Testis (tissue), 3 donors: ENCODE data around the gene CHI3L1. TPM values are rescaled to one million over a fixed set of nuclear protein-coding genes. Genes with fewer than 3 reads are reported as not detected.

Experiments used
- DNase-seq: peaks from one replicate; pipeline ENCODE4 v3.0.0-alpha.2; 2019
- H3K27ac ChIP-seq, 2 donors: fragments of 200-600 bp; sonication (generic); one replicate each; pipeline ENCODE4 v1.5.1; 2019
- H3K27me3 ChIP-seq: fragments of 200-600 bp; sonication (generic); one replicate; pipeline ENCODE4 v1.5.1; 2019
- H3K36me3 ChIP-seq: fragments of 200-600 bp; sonication (generic); one replicate; pipeline ENCODE4 v1.5.1; 2017; ENCODE audit warnings: low read depth; ENCODE audit errors: missing control alignments
- H3K4me1 ChIP-seq: fragments of 200-600 bp; sonication (generic); one replicate; pipeline ENCODE4 v1.5.1; 2019
- H3K4me3 ChIP-seq, 2 donors: fragments of 200-600 bp; sonication (generic); one replicate each; pipeline ENCODE4 v1.5.1; 2017 to 2019
- H3K9me3 ChIP-seq: fragments of 200-600 bp; sonication (generic); one replicate; pipeline ENCODE4 v1.5.1; 2017
- CTCF ChIP-seq, 3 experiments: fragments of 450-650 bp in 2 of 3; fragments of 200-600 bp in 1 of 3; sonication (generic) in 1 of 3; IDR thresholded peaks; one replicate each; pipeline ENCODE4 v1.5.1; 2016 to 2019; ENCODE audit warnings: antibody characterized with exemption in 3 of 3, mild to moderate bottlenecking in 2 of 3, moderate library complexity in 1 of 3
- POLR2A ChIP-seq: fragments of 450-650 bp; IDR thresholded peaks from one replicate; pipeline ENCODE4 v1.6.1; 2017; ENCODE audit warnings: antibody characterized with exemption, mild to moderate bottlenecking, moderate library complexity
- WGBS, 2 donors: methylation state at CpG; one replicate each; pipeline ENCODE4 v1.1.5; 2018; 5-methylcytosine and 5-hydroxymethylcytosine counted together
- intact Hi-C: fragments of 100-400 bp; cut with DNase I; formaldehyde crosslinking; loops from one replicate; pipeline ENCODE4 v1.15.1; 2023; ENCODE audit warnings: low total_unique reads
- polyA plus RNA-seq: library from polyadenylated mRNA; stranded (reverse); fragments of 350-450 nt; fragmentation: Illumina TruSeq; extraction: RNeasy Lipid Tissue Mini Kit (QIAGEN cat#74804); gene quantifications from one replicate; pipeline ENCODE4 v1.2.3, GENCODE V29; 2014; ENCODE audit warnings: low read depth, low replicate concordance; ENCODE audit not compliant: insufficient read depth
- total RNA-seq, 2 donors: library from RNA; depleted of rRNA; stranded (reverse); fragments of >200 nt; gene quantifications; one replicate each; pipeline ENCODE4 v1.2.3, GENCODE V29; 2016

CHI3L1 gene
- total and polyA plus RNA-seq, 3 donors from 2014 or later, result 2.0 to 35.5 (median 6.6) TPM

- Histone ChIP-seq H3K36me3 (no peaks in the 10 kb centered on the region), H3K27ac (no peak overlapping the region), H3K4me3 (no peak overlapping the region), H3K27me3 (no peaks in the 10 kb centered on the region), H3K4me1 (peaks cover 28% of the 10 kb centered on the region), H3K9me3 (no peaks in the 10 kb centered on the region)
- WGBS, 2 donors, result 47 to 72% methylated on average over 8 to 9 of the region's 9 CpGs
- TF ChIP-seq POLR2A, result no peak
- TF ChIP-seq CTCF (IDR thresholded peaks at IDR 0.05), result no peak
- intact Hi-C loops, result no loop called here
- DNase-seq, result peak; percentile 63
Observed at GRCh38 chr1:203175827-203176241, 10.7 kb downstream of the CHI3L1 start.

GRCh38 chr1:203175237-203175826 is 11.2 kb downstream of the CHI3L1 start, which contains the start of gene MYBPH:
MYBPH (minus strand) TSS chr1:203175826; CDS start chr1:203175755, 71 bp downstream.
- Histone ChIP-seq H3K27ac (no peak within 1 kb of the TSS), H3K4me3 (no peak within 1 kb of the TSS), H3K36me3 (no peaks in the 10 kb centered on the region), H3K27me3 (no peaks in the 10 kb centered on the region), H3K9me3 (no peaks in the 10 kb centered on the region), H3K4me1 (peaks cover 28% of the 10 kb centered on the region)
- intact Hi-C loops, result no loop called here
- TF ChIP-seq POLR2A, result no peak
- no peak for TF ChIP-seq CTCF (IDR thresholded peaks at IDR 0.05)
- WGBS, 2 donors, result 79% methylated on average over 5 of the region's 5 CpGs; no CpG with 5 or more reads in 1 of the 2 donors
- DNase-seq, result no peak

- Histone ChIP-seq H3K27me3 (no peaks in the 10 kb centered on the region), H3K27ac (no peak overlapping the region), H3K36me3 (no peaks in the 10 kb centered on the region), H3K4me1 (peaks cover 28% of the 10 kb centered on the region), H3K4me3 (no peak overlapping the region), H3K9me3 (no peaks in the 10 kb centered on the region)
- no peak for DNase-seq
- no peak for TF ChIP-seq POLR2A
- TF ChIP-seq CTCF (IDR thresholded peaks at IDR 0.05), result no peak
- WGBS, 2 donors, result 83 to 95% methylated on average over 3 to 12 of the region's 12 CpGs
- intact Hi-C loops, result no loop called here
Observed at GRCh38 chr1:203174324-203174985, 12.0 kb downstream of the CHI3L1 start.

- TF ChIP-seq POLR2A (no peak), CTCF (IDR thresholded peaks at IDR 0.05) (no peak)
Observed at GRCh38 chr1:203173566-203173965, 12.9 kb downstream of the CHI3L1 start.

More at GRCh38 chr1:203173566-203173965, 12.9 kb downstream of the CHI3L1 start:
- Histone ChIP-seq H3K4me1 (peaks cover 28% of the 10 kb centered on the region), H3K36me3 (no peaks in the 10 kb centered on the region), H3K9me3 (no peaks in the 10 kb centered on the region), H3K4me3 (no peak overlapping the region), H3K27me3 (no peaks in the 10 kb centered on the region), H3K27ac (no peak overlapping the region)
- WGBS, 2 donors, result 79 to 95% methylated on average over 5 of the region's 5 CpGs
- DNase-seq, result no peak
- intact Hi-C loops, result no loop called here
